Stimulated activated CD4-positive, alpha-beta T cell treated with anti-CD3 and anti-CD28 coated beads, TNF-alpha, amount 100 ng/mL, for 4 hours (primary cell): ENCODE measurements around the gene VAV3.

Source experiments
- DNase-seq, 3 experiments: peaks; one replicate each; pipeline ENCODE4 v3.0.0-alpha.2; 2020; ENCODE audit warnings: low read depth in 3 of 3

VAV3 gene

GRCh38 chr1:107972391-107973180 lies 7.6 kb upstream of the VAV3 start:
- no peak for DNase-seq

- no peak for DNase-seq
Measured at GRCh38 chr1:107966550-107966949, 1.6 kb upstream of the VAV3 start.

DNA sequence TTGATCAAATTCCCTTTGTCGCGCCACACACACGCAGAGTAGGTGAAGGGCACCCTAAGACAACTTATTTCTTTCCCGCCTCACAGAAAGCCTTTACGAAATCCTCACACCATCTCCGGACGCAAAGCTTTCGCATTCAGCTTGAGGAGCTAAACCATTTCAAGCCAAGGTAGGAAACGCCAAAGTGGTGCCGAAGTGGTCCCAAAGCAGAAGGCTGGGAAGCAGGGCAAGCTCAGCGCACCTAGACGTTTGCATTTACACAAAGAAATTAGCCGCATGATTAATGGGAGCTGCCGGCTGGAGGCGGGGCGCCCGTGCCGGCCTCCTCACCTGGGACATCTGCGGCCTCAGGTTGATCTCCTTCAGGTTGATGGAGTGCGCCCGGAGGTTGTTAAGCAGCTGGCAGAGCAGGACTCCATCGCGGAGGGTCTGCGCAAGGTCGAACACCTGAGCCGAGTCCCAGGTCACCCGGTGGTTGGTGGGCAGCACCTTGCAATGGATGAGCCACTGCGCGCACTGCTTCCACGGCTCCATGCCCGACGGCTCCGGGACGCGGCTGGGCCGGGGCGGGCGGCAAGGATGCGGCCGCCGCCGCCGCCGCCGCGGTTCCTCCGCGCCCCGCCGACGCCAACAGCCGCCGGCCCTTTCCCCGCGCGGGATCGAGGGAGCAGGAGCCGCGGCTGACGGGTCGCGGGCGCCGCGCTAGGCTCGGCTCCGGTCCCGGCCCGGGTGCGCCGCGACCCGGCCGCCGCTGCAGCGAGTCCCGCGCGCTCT lies 457 bp downstream of the VAV3 start:
- DNase-seq, result peak in 2 of 3 experiments; percentile 5 to 31

- peak in 2 of 3 experiments; percentile 3 to 39 for DNase-seq
Measured at GRCh38 chr1:107963601-107964335, 1.2 kb downstream of the VAV3 start.

- no peak for DNase-seq
Measured at GRCh38 chr1:107963008-107963407, 2.0 kb downstream of the VAV3 start.

- DNase-seq, result no peak
Measured at GRCh38 chr1:107954719-107955415, 10.1 kb downstream of the VAV3 start.

DNA sequence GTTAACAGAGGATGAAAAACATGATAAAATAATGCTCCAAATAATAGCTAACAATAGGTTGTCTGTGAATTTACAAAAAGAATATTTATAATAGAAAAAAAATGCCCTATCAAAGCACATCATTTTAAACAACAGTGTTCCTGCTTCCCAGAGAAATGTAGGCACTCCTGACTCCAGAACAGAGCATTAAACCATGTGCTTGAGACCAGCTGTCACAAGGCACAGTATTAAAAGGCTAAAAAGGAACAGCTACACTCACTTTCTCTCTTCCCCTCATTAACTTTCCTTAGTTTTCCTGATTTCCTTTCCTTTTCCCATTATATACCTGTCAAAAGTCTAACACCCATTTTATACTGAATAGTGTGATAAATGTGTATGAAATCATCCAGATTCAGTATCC lies 10.9 kb downstream of the VAV3 start:
- DNase-seq, result no peak

- no peak for DNase-seq
Measured at GRCh38 chr1:107953556-107953955, 11.4 kb downstream of the VAV3 start.

DNA sequence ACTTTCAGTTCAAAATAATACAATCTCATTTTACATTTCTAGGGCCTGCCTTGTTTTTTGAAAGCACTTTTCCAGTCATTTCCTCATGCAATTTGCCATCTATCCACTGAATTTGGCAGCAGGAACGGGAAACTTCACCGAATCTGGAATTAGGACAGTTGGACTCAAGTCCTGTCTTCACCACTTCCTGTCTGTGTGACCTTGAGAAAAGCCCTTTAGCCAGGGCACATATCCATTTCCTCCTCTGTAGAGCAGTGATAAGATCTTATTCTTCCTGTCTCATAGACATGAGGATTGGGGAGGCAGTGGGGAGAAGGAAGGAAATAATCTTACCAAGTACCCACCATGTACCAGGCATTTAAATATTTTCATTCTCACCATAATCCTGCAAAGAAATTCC lies 12.0 kb downstream of the VAV3 start:
- DNase-seq, result no peak

- no peak for DNase-seq
Measured at GRCh38 chr1:107950464-107950863, 14.5 kb downstream of the VAV3 start.

- DNase-seq, result no peak
Measured at GRCh38 chr1:107949467-107950253, 15.3 kb downstream of the VAV3 start.

- no peak for DNase-seq
Measured at GRCh38 chr1:107946794-107947193, 18.2 kb downstream of the VAV3 start.

- no peak for DNase-seq
Measured at GRCh38 chr1:107943694-107944093, 21.3 kb downstream of the VAV3 start.

GRCh38 chr1:107942814-107943213 lies 22.2 kb downstream of the VAV3 start:
- DNase-seq, result no peak

DNA sequence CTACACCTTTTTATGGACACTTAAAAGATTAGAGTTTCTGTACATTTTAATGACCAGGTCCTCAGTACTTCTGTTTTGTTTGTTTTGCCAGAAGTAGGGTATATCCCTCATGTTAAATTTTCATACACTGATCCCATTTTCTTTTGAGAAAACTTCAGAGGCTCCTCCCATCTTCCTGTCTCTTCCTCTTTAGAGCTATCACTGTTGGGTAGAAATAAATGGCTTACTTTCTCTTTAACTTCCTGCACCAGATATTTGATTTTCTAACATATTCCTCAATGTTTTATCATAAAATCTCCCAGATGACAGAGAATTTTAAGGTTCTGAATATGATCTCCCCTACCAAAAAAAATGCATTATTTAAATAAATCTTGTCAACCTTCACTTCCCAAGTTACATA lies 23.4 kb downstream of the VAV3 start:
- no peak for DNase-seq

DNA sequence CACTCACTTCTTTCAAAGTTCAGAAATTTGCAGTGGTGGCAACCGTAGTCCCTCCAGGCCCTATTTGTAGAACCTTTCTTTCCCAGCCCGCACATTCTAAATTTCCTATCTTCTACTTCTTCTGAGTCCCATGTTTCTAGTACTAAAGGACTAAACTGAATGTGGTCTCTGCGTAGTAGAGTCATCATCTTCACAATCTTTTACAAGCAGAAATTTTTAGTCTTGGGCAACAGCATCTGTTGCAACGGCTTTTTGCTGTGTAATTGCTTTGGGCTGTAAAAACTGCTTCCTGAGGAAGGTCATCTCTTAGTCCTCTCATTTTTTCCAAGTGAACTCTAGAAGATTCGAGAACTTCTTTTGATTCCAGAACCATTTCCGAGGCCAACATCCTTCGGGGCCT lies 23.9 kb downstream of the VAV3 start:
- DNase-seq, result no peak

GRCh38 chr1:107940701-107941100 lies 24.3 kb downstream of the VAV3 start:
- no peak for DNase-seq

DNA sequence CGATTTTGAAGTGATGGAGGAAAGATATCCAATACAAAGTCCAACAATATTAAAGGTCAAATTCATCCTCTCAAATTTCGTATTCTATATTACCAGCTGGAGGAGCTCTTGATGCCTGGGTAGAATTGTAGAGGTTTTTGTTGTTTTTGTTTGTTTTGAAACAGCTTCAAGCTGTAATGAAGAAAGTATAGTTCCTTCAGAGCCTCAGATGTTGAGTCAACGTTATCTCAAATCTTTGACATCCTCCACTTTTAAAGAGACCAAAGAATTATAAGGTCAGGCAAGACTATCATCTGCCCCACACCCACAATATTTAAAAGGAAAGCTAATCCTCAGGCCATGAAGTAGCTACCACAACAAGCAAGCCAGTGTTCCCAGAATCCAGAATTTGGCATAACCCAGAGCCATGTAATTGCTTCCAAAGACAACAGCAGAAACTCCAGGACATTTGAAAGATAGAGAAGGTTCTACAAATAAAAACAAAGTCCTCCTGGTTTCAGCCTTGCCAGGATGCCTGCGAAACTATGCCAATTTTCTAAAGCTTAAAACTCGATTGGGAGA lies 24.9 kb downstream of the VAV3 start:
- DNase-seq, result no peak

DNA sequence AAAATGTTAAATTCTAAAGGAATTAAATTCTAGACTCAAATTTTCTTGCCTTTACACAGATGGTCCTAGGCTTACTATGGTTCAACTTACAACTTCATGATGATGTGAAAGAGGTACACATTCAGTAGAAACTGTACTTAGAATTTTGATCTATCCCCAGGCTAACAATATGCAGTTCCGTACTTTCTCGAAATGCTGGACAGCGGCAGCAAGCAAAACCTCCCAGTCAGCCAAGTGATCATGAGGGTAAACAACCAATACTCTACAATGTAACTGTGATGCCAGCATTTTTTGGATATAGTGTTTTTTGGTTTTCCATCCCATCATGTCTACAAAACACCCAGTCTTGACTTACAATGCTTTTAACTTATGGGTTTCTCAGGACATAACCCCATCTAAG lies 25.7 kb downstream of the VAV3 start:
- DNase-seq, result no peak
